DND-41 (cell line): ENCODE results near the gene PSMC6.

Experiments used
- EZH2 ChIP-seq: IDR thresholded peaks from 3 replicates; pipeline ENCODE4 v1.6.1; 2012; ENCODE audit warnings: borderline replicate concordance, low read depth, mild to moderate bottlenecking, moderate library complexity, low read length, inconsistent platforms; ENCODE audit not compliant: severe bottlenecking
- TF ChIP-seq, protein P1 (sequence below): IDR thresholded peaks from 2 replicates; pipeline ENCODE4 v1.5.1; 2012; ENCODE audit warnings: borderline replicate concordance, low read length, moderate library complexity, mild to moderate bottlenecking; ENCODE audit not compliant: poor library complexity, severe bottlenecking; ENCODE audit errors: extremely low read depth

DNA sequence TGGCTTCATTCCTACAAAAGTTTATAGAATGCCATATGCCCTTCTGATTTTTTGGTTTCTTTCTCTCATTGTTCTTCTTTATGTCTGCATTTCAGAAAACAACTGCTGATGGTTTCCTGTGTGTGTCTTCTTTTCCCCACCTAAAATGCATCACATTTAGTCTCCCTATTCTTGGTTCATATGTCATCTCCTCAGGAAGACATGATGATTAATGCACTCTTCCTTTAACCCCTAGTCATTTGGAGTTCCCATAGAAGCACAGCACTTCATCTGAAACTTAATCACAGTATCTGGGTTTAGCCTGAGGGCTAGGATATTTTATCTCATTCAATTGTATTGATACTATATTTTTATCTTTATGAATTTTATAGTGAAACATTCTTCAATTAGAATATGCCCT is 62.9 kb downstream of the PSMC6 start:
- TF ChIP-seq, protein P1, sequence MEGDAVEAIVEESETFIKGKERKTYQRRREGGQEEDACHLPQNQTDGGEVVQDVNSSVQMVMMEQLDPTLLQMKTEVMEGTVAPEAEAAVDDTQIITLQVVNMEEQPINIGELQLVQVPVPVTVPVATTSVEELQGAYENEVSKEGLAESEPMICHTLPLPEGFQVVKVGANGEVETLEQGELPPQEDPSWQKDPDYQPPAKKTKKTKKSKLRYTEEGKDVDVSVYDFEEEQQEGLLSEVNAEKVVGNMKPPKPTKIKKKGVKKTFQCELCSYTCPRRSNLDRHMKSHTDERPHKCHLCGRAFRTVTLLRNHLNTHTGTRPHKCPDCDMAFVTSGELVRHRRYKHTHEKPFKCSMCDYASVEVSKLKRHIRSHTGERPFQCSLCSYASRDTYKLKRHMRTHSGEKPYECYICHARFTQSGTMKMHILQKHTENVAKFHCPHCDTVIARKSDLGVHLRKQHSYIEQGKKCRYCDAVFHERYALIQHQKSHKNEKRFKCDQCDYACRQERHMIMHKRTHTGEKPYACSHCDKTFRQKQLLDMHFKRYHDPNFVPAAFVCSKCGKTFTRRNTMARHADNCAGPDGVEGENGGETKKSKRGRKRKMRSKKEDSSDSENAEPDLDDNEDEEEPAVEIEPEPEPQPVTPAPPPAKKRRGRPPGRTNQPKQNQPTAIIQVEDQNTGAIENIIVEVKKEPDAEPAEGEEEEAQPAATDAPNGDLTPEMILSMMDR = no peak
- TF ChIP-seq EZH2 = no peak
